ENCODE data around the gene EP400.

The EP400 gene

DNA sequence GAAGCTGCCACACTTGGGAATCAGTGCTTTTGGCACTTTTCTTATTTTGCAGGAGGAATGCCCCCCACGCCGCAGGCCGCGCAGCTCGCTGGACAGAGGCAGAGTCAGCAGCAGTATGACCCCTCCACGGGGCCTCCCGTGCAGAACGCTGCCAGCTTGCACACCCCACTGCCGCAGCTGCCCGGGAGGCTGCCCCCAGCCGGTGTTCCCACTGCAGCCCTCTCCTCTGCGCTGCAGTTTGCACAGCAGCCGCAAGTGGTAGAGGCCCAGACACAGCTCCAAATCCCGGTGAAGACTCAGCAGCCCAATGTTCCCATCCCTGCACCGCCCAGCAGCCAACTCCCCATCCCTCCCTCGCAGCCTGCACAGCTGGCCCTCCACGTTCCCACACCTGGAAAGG, 32.3 kb downstream of the EP400 start:
- TF ChIP-seq, protein P1, sequence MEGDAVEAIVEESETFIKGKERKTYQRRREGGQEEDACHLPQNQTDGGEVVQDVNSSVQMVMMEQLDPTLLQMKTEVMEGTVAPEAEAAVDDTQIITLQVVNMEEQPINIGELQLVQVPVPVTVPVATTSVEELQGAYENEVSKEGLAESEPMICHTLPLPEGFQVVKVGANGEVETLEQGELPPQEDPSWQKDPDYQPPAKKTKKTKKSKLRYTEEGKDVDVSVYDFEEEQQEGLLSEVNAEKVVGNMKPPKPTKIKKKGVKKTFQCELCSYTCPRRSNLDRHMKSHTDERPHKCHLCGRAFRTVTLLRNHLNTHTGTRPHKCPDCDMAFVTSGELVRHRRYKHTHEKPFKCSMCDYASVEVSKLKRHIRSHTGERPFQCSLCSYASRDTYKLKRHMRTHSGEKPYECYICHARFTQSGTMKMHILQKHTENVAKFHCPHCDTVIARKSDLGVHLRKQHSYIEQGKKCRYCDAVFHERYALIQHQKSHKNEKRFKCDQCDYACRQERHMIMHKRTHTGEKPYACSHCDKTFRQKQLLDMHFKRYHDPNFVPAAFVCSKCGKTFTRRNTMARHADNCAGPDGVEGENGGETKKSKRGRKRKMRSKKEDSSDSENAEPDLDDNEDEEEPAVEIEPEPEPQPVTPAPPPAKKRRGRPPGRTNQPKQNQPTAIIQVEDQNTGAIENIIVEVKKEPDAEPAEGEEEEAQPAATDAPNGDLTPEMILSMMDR (IDR thresholded peaks at IDR 0.05) = no peak

DNA sequence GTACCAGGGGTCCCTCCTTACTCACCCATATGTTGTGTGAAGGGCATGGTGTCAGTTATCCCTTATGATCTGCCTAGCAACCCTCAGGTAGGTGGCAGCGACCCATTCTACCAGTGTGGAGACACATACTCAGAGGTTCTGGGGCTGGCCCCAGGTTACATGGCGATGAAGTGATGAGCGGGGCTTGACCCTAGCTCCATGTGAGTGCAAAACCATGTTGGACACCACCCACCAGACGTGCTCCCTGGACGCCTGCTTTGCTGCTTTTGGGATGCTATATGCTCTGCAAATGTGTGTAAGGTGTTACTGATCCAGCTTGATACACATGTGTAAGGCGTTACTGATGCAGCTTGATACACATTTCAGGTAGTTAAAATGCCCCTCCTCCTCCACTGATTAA, 33.3 kb downstream of the EP400 start:
- TF ChIP-seq, protein P1 (IDR thresholded peaks at IDR 0.05) = no peak

DNA sequence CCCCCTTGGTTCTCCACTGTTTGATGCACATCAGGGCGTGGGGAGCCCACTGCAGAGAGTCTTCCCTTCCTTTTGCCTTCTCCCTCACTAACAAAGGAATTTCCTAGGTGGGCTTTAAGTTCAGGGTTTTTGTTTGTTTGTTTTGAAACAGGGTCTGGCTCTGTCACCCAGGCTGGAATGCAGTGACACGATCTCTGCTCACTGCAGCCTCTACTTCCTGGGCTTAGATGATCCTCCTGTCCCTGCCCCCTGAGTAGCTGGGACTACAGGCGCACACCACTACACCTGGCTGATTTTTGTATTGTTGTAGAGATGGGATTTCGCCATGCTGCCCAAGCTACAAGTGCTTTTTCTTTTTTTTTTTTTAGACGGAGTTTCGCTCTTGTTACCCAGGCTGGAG, 33.8 kb downstream of the EP400 start:
- TF ChIP-seq, protein P1 (IDR thresholded peaks at IDR 0.05) = no peak

DNA sequence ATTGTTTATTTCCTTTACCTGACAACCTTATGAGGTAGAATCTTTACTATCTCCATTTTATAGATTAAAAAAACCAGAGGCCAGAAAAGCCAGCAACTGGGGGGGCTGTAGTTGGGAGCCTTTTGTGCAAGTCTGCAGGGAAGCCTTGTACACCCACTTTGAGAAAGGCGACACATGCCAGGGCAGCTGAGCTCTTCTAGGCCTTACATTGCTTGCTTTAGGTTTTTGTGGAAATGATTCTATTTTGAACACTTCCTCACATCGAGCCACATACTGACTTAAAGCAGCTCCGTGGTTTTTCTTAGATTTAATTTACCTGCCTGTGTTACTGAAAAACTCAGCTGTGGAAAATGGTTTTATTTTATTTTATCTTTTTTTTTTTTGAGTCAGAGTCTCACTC, 34.6 kb downstream of the EP400 start:
- TF ChIP-seq, protein P1 (IDR thresholded peaks at IDR 0.05) = no peak

DNA sequence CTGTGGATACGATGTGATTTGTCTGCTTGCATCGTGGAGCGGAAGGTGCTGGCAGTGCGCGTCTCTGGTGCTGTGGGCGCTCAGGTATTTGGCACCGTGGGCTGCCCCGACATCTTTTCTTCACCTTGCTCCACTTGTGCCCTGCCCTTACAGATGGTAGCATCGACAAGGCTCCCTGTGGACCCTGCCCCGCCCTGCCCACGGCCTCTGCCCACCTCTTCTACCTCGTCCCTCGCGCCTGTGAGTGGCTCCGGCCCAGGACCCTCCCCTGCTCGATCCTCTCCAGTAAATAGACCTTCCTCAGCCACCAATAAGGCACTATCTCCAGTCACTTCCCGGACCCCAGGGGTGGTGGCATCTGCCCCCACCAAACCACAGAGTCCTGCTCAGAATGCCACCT, 36.6 kb downstream of the EP400 start:
- TF ChIP-seq, protein P1 (IDR thresholded peaks at IDR 0.05) = no peak

DNA sequence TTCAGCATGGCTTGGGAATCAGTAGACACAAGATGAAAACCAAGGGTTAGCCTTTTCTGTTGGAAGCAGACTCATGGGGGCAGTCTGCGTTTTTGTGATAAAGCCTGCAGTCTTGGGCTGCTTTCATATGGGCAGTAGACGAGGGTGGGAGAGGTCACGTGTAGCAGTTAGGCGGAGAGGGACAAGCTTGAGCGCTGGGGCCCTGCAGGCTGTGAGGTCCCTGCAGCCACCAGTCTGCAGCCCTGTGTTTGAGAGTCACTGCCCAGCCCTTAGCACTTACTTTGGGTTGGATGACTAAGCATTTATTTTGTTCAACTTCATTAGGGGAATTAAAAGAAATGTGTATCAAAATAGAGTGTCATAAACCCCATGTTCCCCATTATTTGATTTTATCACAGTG, 37.2 kb downstream of the EP400 start:
- TF ChIP-seq, protein P1 (IDR thresholded peaks at IDR 0.05) = no peak

DNA sequence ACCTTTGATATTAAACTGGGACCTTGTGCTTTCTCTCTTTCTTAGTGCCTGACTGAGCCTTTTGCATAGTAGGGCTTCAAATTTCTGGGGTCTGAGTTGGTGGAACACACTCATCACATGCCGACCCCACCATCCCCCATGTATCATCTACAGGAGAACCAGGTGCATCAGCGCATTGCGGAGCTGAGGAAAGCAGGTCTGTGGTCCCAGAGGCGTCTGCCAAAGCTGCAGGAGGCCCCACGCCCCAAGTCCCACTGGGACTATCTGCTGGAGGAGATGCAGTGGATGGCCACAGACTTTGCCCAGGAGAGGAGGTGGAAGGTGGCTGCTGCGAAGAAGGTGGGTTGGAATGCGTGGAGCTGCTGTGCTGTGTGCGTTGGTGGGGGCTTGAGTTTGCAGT, 37.8 kb downstream of the EP400 start:
- TF ChIP-seq, protein P1 (IDR thresholded peaks at IDR 0.05) = no peak

DNA sequence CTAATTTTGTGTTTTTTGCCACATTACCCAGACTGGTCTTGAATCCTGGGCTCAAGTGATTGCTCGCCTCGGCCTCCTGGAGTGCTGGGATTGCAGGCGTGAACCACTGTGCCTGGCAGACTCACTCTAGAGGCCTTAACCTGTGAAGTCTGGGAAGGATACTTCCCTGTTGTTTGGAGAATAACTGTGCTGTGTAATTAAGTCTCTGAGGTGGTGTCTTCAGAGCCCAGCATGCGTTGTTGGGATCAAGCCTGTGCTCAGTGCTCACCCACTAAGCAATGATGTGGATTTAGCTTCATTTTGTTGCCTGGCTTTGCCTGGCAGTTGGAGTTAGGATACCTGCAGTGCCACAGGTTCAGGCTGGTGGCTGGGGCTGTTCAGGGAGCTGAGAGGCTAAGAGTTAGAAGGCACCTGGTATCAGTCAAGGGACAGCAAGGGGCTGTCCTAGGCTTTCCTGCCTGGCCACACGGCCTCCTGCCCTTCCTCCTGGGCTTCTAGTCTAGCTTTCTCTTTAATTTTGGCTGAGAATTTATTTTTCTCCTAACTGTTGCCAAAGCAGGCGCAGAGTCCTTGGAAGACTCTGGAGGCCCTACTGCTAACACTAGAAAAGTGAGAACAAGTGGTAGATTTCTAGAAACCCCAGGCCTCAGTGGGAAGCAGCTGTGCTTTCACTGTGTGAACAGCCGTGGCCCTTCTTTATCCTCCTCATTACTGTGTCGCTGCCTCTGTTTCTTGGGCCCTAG, 38.5 kb downstream of the EP400 start:
- TF ChIP-seq, protein P1 (IDR thresholded peaks at IDR 0.05) = no peak

All from LNCAP (cell line).